Upper lobe of left lung (tissue), 4 donors: Measurements from ENCODE around the gene CCDC159.

Source experiments
- EP300 ChIP-seq, 4 donors: sonication (generic); formaldehyde crosslinking; IDR thresholded peaks; one replicate each; pipeline ENCODE4 v1.5.1; 2017; ENCODE audit warnings: antibody characterized with exemption in 4 of 4, control low read depth in 2 of 4
- POLR2AphosphoS5 ChIP-seq, 2 donors: sonication (generic); formaldehyde crosslinking; IDR thresholded peaks; one replicate each; pipeline ENCODE4 v1.5.1; 2017; ENCODE audit warnings: antibody characterized with exemption in 2 of 2
- TF ChIP-seq, protein P1 (sequence below), 6 experiments: fragments of 450-650 bp in 4 of 6; fragments of 200-600 bp in 2 of 6; sonication (generic) in 2 of 6; IDR thresholded peaks; one replicate each; pipeline ENCODE4 v1.5.1; 2016 to 2019; ENCODE audit warnings: antibody characterized with exemption in 6 of 6

DNA sequence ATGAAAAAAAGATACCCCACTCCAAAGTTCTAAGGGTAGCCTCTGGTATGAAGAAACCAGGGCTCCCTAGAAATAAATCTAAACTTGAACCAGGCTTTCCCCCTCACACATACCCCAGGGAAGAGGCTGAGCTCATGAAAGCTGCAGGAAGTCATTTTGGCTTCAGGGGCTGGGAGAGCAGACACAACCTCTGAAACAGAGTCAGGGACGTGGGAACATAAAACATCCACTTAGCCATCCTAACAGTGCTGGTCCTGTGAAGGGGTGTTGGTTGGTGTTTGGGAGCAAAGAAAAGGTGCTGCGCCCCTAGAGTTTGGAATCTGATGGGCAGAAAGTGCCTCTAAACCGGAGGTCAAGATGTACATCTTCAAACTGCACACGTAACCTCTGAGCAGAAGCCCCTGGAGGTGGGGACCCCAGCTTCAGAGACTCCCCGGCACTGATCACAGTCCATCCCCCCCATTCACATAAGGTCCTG is 22.7 kb upstream of the CCDC159 start:
- TF ChIP-seq POLR2AphosphoS5 (IDR thresholded peaks at IDR 0.05) (no peak), EP300 (IDR thresholded peaks at IDR 0.05) (no peak)
- TF ChIP-seq, protein P1, sequence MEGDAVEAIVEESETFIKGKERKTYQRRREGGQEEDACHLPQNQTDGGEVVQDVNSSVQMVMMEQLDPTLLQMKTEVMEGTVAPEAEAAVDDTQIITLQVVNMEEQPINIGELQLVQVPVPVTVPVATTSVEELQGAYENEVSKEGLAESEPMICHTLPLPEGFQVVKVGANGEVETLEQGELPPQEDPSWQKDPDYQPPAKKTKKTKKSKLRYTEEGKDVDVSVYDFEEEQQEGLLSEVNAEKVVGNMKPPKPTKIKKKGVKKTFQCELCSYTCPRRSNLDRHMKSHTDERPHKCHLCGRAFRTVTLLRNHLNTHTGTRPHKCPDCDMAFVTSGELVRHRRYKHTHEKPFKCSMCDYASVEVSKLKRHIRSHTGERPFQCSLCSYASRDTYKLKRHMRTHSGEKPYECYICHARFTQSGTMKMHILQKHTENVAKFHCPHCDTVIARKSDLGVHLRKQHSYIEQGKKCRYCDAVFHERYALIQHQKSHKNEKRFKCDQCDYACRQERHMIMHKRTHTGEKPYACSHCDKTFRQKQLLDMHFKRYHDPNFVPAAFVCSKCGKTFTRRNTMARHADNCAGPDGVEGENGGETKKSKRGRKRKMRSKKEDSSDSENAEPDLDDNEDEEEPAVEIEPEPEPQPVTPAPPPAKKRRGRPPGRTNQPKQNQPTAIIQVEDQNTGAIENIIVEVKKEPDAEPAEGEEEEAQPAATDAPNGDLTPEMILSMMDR (IDR thresholded peaks at IDR 0.05) = no peak
